A549 treated with CORT108297 at 1 μM for 4 hours (cell line): Measurements from ENCODE around the gene AHRR. TPM values are rescaled to one million over a fixed set of nuclear protein-coding genes. Genes with fewer than 3 reads are reported as not detected.

Experiments
- total RNA-seq: library from RNA; stranded (reverse); fragments of 200-300 nt; extraction: Qiagen RNA extraction; gene quantifications from 5 replicates; pipeline ENCODE4 v1.2.3, GENCODE V29; 2022

AHRR gene
- 2.8 to 4.1 TPM (median 3.8 TPM) in 5 replicates for total RNA-seq

GRCh38 chr5:321230-321725 is at the start of gene AHRR:
AHRR (plus strand) TSS chr5:321714; CDS start chr5:343903, 22,189 bp downstream.

GRCh38 chr5:442335-443238 is 121.1 kb downstream of the AHRR start, which contains the start of gene EXOC3:
EXOC3 (plus strand) TSS chr5:443176; CDS start chr5:446206, 3,030 bp downstream.

Other genes starting within 250 kb of the AHRR start
- 0.45 to 1.1 TPM (median 1.1 TPM) in 5 replicates for gene PLEKHG4B, start 229.5 kb upstream of the AHRR start, total RNA-seq
- not detected in 5 replicates for gene LRRC14B, start 130.2 kb upstream of the AHRR start, total RNA-seq
- 6.0 to 7.2 TPM (median 6.8 TPM) in 5 replicates for gene CCDC127, start 103.6 kb upstream of the AHRR start, total RNA-seq
- 99.7 to 124 TPM (median 119 TPM) in 5 replicates for gene SDHA, start 103.4 kb upstream of the AHRR start, total RNA-seq
- gene PDCD6, start 50.1 kb upstream of the AHRR start, total RNA-seq, result 164 to 201 TPM (median 188 TPM) in 5 replicates
- gene EXOC3, start 121.5 kb downstream of the AHRR start, total RNA-seq, result 28.2 to 33.3 TPM (median 31.5 TPM) in 5 replicates
- 1.9 to 2.8 TPM (median 2.6 TPM) in 5 replicates for gene SLC9A3, start 202.7 kb downstream of the AHRR start, total RNA-seq